Pancreas (tissue), 10 donors: ENCODE results near the gene DNAJC24. TPM values are rescaled to one million over a fixed set of nuclear protein-coding genes. Genes with fewer than 3 reads are reported as not detected.

ENCODE experiments used
- ATAC-seq, 4 donors: fragments of 200-7000 bp; cut with Tn5 transposase; one replicate each; pipeline versions ENCODE4 v1.8.0 to v1.9.1; 2020; ENCODE audit warnings: mild to moderate bottlenecking in 4 of 4, moderate library complexity in 4 of 4
- DNase-seq, 6 donors: peaks; one replicate each; pipeline ENCODE4 v3.0.0-alpha.2; 2020
- FAIRE-seq: peaks from 2 replicates; lab custom pipeline; 2012; peaks lifted over from hg19 to GRCh38; lab: Jason Lieb, UNC
- H3K27ac ChIP-seq, 4 donors: fragments of 200-600 bp; sonication (generic); 1 replicate in 3 of 4; 2 replicates in 1 of 4; pipeline versions ENCODE4 v1.5.0 to v1.8.0; 2020
- H3K27me3 ChIP-seq, 4 donors: fragments of 200-600 bp; one replicate each; pipeline ENCODE4 v1.8.0; 2021
- H3K36me3 ChIP-seq, 3 donors: fragments of 200-600 bp; sonication (generic) in 1 of 3; one replicate each; pipeline versions ENCODE4 v1.5.0 to v1.8.0; 2020 to 2021
- H3K4me1 ChIP-seq, 3 donors: fragments of 200-600 bp; one replicate each; pipeline ENCODE4 v1.8.0; 2021
- H3K4me3 ChIP-seq, 4 donors: fragments of 200-600 bp; sonication (generic) in 2 of 4; one replicate each; pipeline versions ENCODE4 v1.5.0 to v1.8.0; 2020 to 2021
- H3K9me3 ChIP-seq, 4 donors: fragments of 200-600 bp; one replicate each; pipeline ENCODE4 v1.8.0; 2021
- CTCF ChIP-seq, 4 donors: fragments of 200-600 bp; sonication (generic) in 3 of 4; IDR thresholded peaks; one replicate each; pipeline versions ENCODE4 v1.5.0 to v1.8.0; 2021; ENCODE audit warnings: antibody characterized with exemption in 4 of 4
- WGBS, 2 donors: extraction: QIAGEN DNeasy Blood & Tissue Kit; methylation state at CpG; one replicate each; pipeline ENCODE4 v1.1.7; 2013; 5-methylcytosine and 5-hydroxymethylcytosine counted together
- intact Hi-C, 3 donors: fragments of 100-400 bp; cut with DNase I; formaldehyde crosslinking; loops; one replicate each; pipeline versions ENCODE4 v1.11.1 to v1.14.2; 2022
- polyA plus RNA-seq, 2 donors: library from polyadenylated mRNA; stranded (reverse); fragments of 200-250 nt; gene quantifications; one replicate each; pipeline ENCODE4 v1.2.3, GENCODE V29; 2013
- total RNA-seq, 6 donors: library from RNA; stranded (reverse); fragmentation: NEBNext Ultra II Directional in 4 of 6; extraction: Animal tissue kit (Norgen Biotek cat#: 25700) in 4 of 6; gene quantifications; one replicate each; pipeline versions ENCODE4 v1.2.1 to v1.2.4, GENCODE V29; 2021 to 2023
- donor health status: healthy with polysubstance abuse.
- donor health status: DM: no; HTN: no; CAD: no; lungs with moderate emphysema.
- donor health status: DM: no; HTN: no; CAD: no.
- donor health status: control.
- donor health status: control.
- donor health status: Bipolar disorder and iron deficiency.
- donor health status: DM: yes; HTN: yes; CAD: no.
- donor health status: DM: no; HTN: no; CAD: no.
- donor health status: DM: no; HTN: no; CAD: no.
- donor health status: DM: yes; HTN: yes; CAD: no.

The DNAJC24 gene
- total and polyA plus RNA-seq, 8 donors = 2.8 to 10.7 (median 8.6) TPM

GRCh38 chr11:31433851-31434250 is 64.2 kb downstream of the DNAJC24 start:
- WGBS, 2 donors = 97 to 100% methylated on average over 1 of the region's 1 CpG
- Histone ChIP-seq H3K27ac (no peak overlapping the region), H3K4me1 (no peaks in the 10 kb centered on the region), H3K9me3 (no peaks in the 10 kb centered on the region), H3K4me3 (no peak overlapping the region), H3K27me3 (no peaks in the 10 kb centered on the region), H3K36me3 (no peaks in the 10 kb centered on the region)
- FAIRE-seq (no peak), DNase-seq (no peak), ATAC-seq (no peak)
- intact Hi-C loops = no loop called here
- no peak for TF ChIP-seq CTCF (IDR thresholded peaks at IDR 0.05)

GRCh38 chr11:31437742-31438435 is 68.2 kb downstream of the DNAJC24 start:
- no peak for TF ChIP-seq CTCF (IDR thresholded peaks at IDR 0.05)
- Histone ChIP-seq H3K27me3 (no peaks in the 10 kb centered on the region), H3K36me3 (no peaks in the 10 kb centered on the region), H3K4me3 (no peak overlapping the region), H3K4me1 (no peaks in the 10 kb centered on the region), H3K27ac (no peak overlapping the region), H3K9me3 (no peaks in the 10 kb centered on the region)
- no peak for FAIRE-seq
- ATAC-seq = no peak
- no peak for DNase-seq
- WGBS, 2 donors = 93 to 99% methylated on average over 2 of the region's 2 CpGs
- intact Hi-C loops = no loop called here

GRCh38 chr11:31441296-31441695 is 71.6 kb downstream of the DNAJC24 start:
- no peaks in the 10 kb centered on the region for H3K9me3 ChIP-seq
- H3K27ac ChIP-seq = no peak overlapping the region
- DNase-seq (no peak), FAIRE-seq (no peak), ATAC-seq (no peak)
- no peak overlapping the region for H3K4me3 ChIP-seq
- H3K27me3 ChIP-seq = no peaks in the 10 kb centered on the region
- TF ChIP-seq CTCF (IDR thresholded peaks at IDR 0.05) = no peak
- no peaks in the 10 kb centered on the region for H3K36me3 ChIP-seq
- intact Hi-C loops = no loop called here
- no peaks in the 10 kb centered on the region for H3K4me1 ChIP-seq

GRCh38 chr11:31442086-31442485 is 72.4 kb downstream of the DNAJC24 start:
- no peak overlapping the region for H3K27ac ChIP-seq
- intact Hi-C loops = no loop called here
- no peak for DNase-seq
- FAIRE-seq = no peak
- no peak for TF ChIP-seq CTCF (IDR thresholded peaks at IDR 0.05)
- H3K27me3 ChIP-seq = no peaks in the 10 kb centered on the region
- H3K9me3 ChIP-seq = no peaks in the 10 kb centered on the region
- WGBS, 2 donors = 68 to 78% methylated on average over 2 of the region's 2 CpGs
- H3K4me3 ChIP-seq = no peak overlapping the region
- no peaks in the 10 kb centered on the region for H3K4me1 ChIP-seq
- ATAC-seq = peak in 1 of 4 donors; percentile 35
- H3K36me3 ChIP-seq = no peaks in the 10 kb centered on the region

- Histone ChIP-seq H3K4me3 (no peak overlapping the region), H3K36me3 (peaks cover 0 to 6% (median 0%) of the 10 kb centered on the region in 3 donors), H3K27me3 (no peaks in the 10 kb centered on the region), H3K4me1 (no peaks in the 10 kb centered on the region), H3K27ac (no peak overlapping the region), H3K9me3 (no peaks in the 10 kb centered on the region)
- no peak for TF ChIP-seq CTCF (IDR thresholded peaks at IDR 0.05)
- intact Hi-C loops = no loop called here
- 86 to 92% methylated on average over 3 of the region's 3 CpGs for WGBS, 2 donors
- FAIRE-seq = no peak
- no peak for ATAC-seq
- DNase-seq = no peak
These were observed 74.1 kb downstream of the DNAJC24 start for GRCh38 chr11:31443802-31444201.
